Measurements from ENCODE around the gene UNC45A. TPM values are rescaled to one million over a fixed set of nuclear protein-coding genes. Genes with fewer than 3 reads are reported as not detected.

The UNC45A gene
- total and polyA plus RNA-seq, 12 donors = 19.2 to 28.0 (median 25.2) TPM

DNA sequence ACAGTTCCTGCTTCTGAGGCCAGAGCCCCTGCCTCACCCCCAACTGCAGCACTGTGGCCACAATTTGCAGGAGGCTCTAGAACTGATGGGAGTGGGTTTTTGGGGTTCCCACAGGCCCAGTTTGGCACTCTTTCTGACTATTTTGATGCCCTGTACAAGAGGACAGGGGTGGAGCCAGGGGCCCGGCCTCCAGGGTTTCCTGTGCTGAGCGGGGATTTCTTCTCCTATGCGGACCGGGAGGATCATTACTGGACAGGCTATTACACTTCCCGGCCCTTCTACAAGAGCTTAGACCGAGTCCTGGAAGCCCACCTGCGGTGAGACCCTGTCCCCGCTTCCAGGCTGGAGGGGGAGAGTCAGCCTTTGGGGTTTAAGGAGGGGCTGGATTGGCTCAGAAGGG lies 25.1 kb upstream of the UNC45A start:
- no peaks in the 10 kb centered on the region for H3K27me3 ChIP-seq
- H3K9me3 ChIP-seq = no peaks in the 10 kb centered on the region
- peaks cover 0 to 42% (median 29%) of the 10 kb centered on the region in 9 donors for H3K4me1 ChIP-seq
- peaks cover 0 to 100% (median 82%) of the 10 kb centered on the region in 9 donors for H3K36me3 ChIP-seq
- H3K4me3 ChIP-seq = no peak overlapping the region
- TF ChIP-seq, protein P1, sequence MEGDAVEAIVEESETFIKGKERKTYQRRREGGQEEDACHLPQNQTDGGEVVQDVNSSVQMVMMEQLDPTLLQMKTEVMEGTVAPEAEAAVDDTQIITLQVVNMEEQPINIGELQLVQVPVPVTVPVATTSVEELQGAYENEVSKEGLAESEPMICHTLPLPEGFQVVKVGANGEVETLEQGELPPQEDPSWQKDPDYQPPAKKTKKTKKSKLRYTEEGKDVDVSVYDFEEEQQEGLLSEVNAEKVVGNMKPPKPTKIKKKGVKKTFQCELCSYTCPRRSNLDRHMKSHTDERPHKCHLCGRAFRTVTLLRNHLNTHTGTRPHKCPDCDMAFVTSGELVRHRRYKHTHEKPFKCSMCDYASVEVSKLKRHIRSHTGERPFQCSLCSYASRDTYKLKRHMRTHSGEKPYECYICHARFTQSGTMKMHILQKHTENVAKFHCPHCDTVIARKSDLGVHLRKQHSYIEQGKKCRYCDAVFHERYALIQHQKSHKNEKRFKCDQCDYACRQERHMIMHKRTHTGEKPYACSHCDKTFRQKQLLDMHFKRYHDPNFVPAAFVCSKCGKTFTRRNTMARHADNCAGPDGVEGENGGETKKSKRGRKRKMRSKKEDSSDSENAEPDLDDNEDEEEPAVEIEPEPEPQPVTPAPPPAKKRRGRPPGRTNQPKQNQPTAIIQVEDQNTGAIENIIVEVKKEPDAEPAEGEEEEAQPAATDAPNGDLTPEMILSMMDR (IDR thresholded peaks at IDR 0.05) = no peak
- intact Hi-C loops (cut with DNase I) = no loop called here
- ATAC-seq (no peak), DNase-seq (no peak)
- WGBS, 2 donors = 91 to 94% methylated on average over 8 of the region's 8 CpGs
- H3K27ac ChIP-seq = no peak overlapping the region

GRCh38 chr15:90910441-90911301 lies 24.4 kb upstream of the UNC45A start:
- H3K36me3 ChIP-seq = peaks cover 0 to 100% (median 80%) of the 10 kb centered on the region in 9 donors
- WGBS, 2 donors = 96% methylated on average over 24 of the region's 24 CpGs

GRCh38 chr15:90911302-90911623 lies 23.8 kb upstream of the UNC45A start:
- TF ChIP-seq, protein P1 (IDR thresholded peaks at IDR 0.05) = no peak
- peaks cover 0 to 100% (median 77%) of the 10 kb centered on the region in 9 donors for H3K36me3 ChIP-seq
- no peak overlapping the region for H3K27ac ChIP-seq
- no peak for ATAC-seq
- WGBS, 2 donors = 90 to 92% methylated on average over 19 of the region's 19 CpGs
- no peak overlapping the region for H3K4me3 ChIP-seq
- intact Hi-C loops (cut with DNase I) = no loop called here
- H3K27me3 ChIP-seq = no peaks in the 10 kb centered on the region
- no peaks in the 10 kb centered on the region for H3K9me3 ChIP-seq
- peaks cover 0 to 47% (median 38%) of the 10 kb centered on the region in 9 donors for H3K4me1 ChIP-seq
- DNase-seq = no peak

More at GRCh38 chr15:90910441-90911301, 24.4 kb upstream of the UNC45A start:
- no peak overlapping the region for H3K27ac ChIP-seq
- ATAC-seq = no peak
- intact Hi-C loops (cut with DNase I) = no loop called here
- TF ChIP-seq, protein P1 (IDR thresholded peaks at IDR 0.05) = no peak
- H3K27me3 ChIP-seq = no peaks in the 10 kb centered on the region
- no peaks in the 10 kb centered on the region for H3K9me3 ChIP-seq
- no peak overlapping the region for H3K4me3 ChIP-seq
- H3K4me1 ChIP-seq = peaks cover 0 to 49% (median 36%) of the 10 kb centered on the region in 9 donors
- no peak for DNase-seq

DNA sequence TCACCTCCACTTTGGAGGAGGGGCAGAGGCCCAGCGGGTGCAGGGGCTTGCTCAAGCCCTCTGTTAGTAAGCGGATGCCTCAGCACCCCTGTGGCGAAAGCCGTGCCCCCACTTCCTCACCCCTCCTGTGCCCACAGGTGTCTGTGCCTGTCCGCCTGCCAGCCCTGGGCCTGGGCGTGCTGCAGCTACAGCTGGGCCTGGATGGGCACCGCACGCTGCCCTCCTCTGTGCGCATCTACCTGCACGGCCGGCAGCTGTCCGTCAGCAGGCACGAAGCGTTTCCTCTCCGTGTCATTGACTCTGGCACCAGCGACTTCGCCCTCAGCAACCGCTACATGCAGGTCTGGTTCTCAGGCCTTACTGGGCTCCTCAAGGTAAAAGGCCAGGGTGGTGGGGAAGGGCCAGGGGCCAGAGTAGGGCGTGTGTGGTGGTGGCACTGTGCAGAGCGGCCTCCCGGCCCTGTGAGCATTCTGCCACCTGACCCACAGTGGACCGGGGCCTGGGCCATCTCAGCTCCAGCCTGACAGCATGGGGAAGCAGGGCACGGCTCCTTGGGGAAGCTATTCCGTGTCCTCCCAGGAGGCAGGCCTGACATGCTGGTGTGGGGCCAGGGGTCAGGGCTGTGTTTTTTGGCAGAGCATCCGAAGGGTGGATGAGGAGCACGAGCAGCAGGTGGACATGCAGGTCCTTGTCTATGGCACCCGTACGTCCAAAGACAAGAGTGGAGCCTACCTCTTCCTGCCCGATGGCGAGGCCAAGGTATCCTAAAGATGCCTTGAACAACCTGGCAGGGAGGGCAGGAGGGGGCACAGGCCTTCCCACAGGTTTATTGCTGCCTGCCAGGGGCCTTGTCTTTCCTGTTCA lies 22.9 kb upstream of the UNC45A start:
- Histone ChIP-seq H3K9me3 (no peaks in the 10 kb centered on the region), H3K36me3 (peaks cover 0 to 100% (median 74%) of the 10 kb centered on the region in 9 donors), H3K27me3 (no peaks in the 10 kb centered on the region), H3K4me3 (no peak overlapping the region), H3K27ac (peak overlapping the region in 1 of 10 donors; percentile 26), H3K4me1 (peaks cover 0 to 47% (median 38%) of the 10 kb centered on the region in 9 donors)
- intact Hi-C loops (cut with DNase I) = no loop called here
- WGBS, 2 donors = 94% methylated on average over 30 of the region's 30 CpGs
- DNase-seq (no peak), ATAC-seq (no peak)
- TF ChIP-seq, protein P1 (IDR thresholded peaks at IDR 0.05) = no peak
